Immature natural killer cell (primary cell): ENCODE measurements around the gene MAPKAPK2. TPM values are rescaled to one million over a fixed set of nuclear protein-coding genes. Genes with fewer than 3 reads are reported as not detected.
"Not testable (repeated sequence)": the region's sequence is repeated elsewhere in the genome, so short reads cannot be mapped to it uniquely, and the experiment has no call there.

Source experiments
- DNase-seq, 3 donors: peaks; one replicate each; pipeline ENCODE4 v3.0.0; 2022; ENCODE audit warnings: mixed read lengths in 1 of 3
- H3K27ac Mint-ChIP-seq, 6 donors: one replicate each; pipeline ENCODE4 v1.8.0; 2020; ENCODE audit warnings: mixed read lengths in 6 of 6, mild to moderate bottlenecking in 5 of 6, inconsistent platforms in 4 of 6, moderate library complexity in 3 of 6
- H3K27me3 Mint-ChIP-seq, 3 donors: one replicate each; pipeline ENCODE4 v1.8.0; 2020 to 2021; ENCODE audit warnings: low read depth in 3 of 3, mild to moderate bottlenecking in 3 of 3, mixed read lengths in 3 of 3, moderate library complexity in 3 of 3, inconsistent platforms in 1 of 3
- H3K36me3 Mint-ChIP-seq, 3 donors: one replicate each; pipeline ENCODE4 v1.8.0; 2020; ENCODE audit warnings: mixed read lengths in 3 of 3, inconsistent platforms in 2 of 3, mild to moderate bottlenecking in 2 of 3
- H3K4me1 Mint-ChIP-seq, 2 donors: one replicate each; pipeline ENCODE4 v1.8.0; 2020; ENCODE audit warnings: inconsistent platforms in 2 of 2, mild to moderate bottlenecking in 2 of 2, mixed read lengths in 2 of 2, moderate library complexity in 1 of 2
- H3K4me3 Mint-ChIP-seq, 5 donors: one replicate each; pipeline ENCODE4 v1.8.0; 2020; ENCODE audit warnings: mild to moderate bottlenecking in 5 of 5, mixed read lengths in 5 of 5, inconsistent platforms in 3 of 5, moderate library complexity in 3 of 5
- H3K9me3 Mint-ChIP-seq, 6 donors: one replicate each; pipeline ENCODE4 v1.8.0; 2020; ENCODE audit warnings: mild to moderate bottlenecking in 6 of 6, mixed read lengths in 6 of 6, inconsistent platforms in 4 of 6, moderate library complexity in 3 of 6
- polyA plus RNA-seq, 3 donors: library from polyadenylated mRNA; unstranded; fragments of 300-500 nt; fragmentation: Illumina TruSeq; gene quantifications; one replicate each; pipeline ENCODE4 v1.2.3, GENCODE V29; 2021

The MAPKAPK2 gene
- 1 to 10 TPM; 3.5 to 7.2 (median 4.1) TPM for polyA plus RNA-seq

GRCh38 chr1:206684478-206685333, at the start of gene MAPKAPK2:
Gene MAPKAPK2 (plus strand): TSS chr1:206684905. CDS start chr1:206685230, 325 bp downstream.
- H3K36me3 Mint-ChIP-seq = peaks cover 0 to 3% (median 0%) of the 10 kb centered on the region in 3 donors
- peaks cover 41 to 50% of the 10 kb centered on the region in 2 donors for H3K4me1 Mint-ChIP-seq
- peak within 1 kb of the TSS; percentile 97 to 100 (median 98) for H3K27ac Mint-ChIP-seq
- H3K27me3 Mint-ChIP-seq = peaks cover 8 to 19% (median 12%) of the 10 kb centered on the region in 3 donors
- H3K9me3 Mint-ChIP-seq = no peaks in the 10 kb centered on the region
- DNase-seq = peak; percentile 70 to 81 (median 80)
- peak within 1 kb of the TSS; percentile 90 to 99 (median 95) for H3K4me3 Mint-ChIP-seq

- H3K36me3 Mint-ChIP-seq = no peaks in the 10 kb centered on the region
- peak within 1 kb of the TSS in 5 of 6 donors; percentile 47 to 87 (median 72) for H3K27ac Mint-ChIP-seq
- H3K4me1 Mint-ChIP-seq = peaks cover 15 to 16% of the 10 kb centered on the region in 2 donors
- DNase-seq = peak; percentile 84 to 85 (median 85)
- H3K9me3 Mint-ChIP-seq = no peaks in the 10 kb centered on the region
- H3K27me3 Mint-ChIP-seq = peaks cover 7 to 24% (median 22%) of the 10 kb centered on the region in 3 donors
- peak within 1 kb of the TSS; percentile 85 to 92 (median 89) for H3K4me3 Mint-ChIP-seq
These were observed 49.4 kb upstream of the MAPKAPK2 start, which contains the start of gene DYRK3 for GRCh38 chr1:206635080-206635977. Gene DYRK3 (plus strand): TSS chr1:206635536. CDS start chr1:206635704, 168 bp downstream.

GRCh38 chr1:206635978-206636345, 48.7 kb upstream of the MAPKAPK2 start:
- no peak for DNase-seq
- Mint-ChIP-seq H3K9me3 (no peaks in the 10 kb centered on the region), H3K36me3 (no peaks in the 10 kb centered on the region), H3K4me3 (peak overlapping the region; percentile 51 to 81 (median 75)), H3K27ac (peak overlapping the region in 1 of 6 donors; percentile 78), H3K4me1 (peaks cover 15 to 16% of the 10 kb centered on the region in 2 donors), H3K27me3 (peaks cover 7 to 27% (median 22%) of the 10 kb centered on the region in 3 donors)

GRCh38 chr1:206636671-206637070, 48.0 kb upstream of the MAPKAPK2 start:
- H3K36me3 Mint-ChIP-seq = no peaks in the 10 kb centered on the region
- H3K27me3 Mint-ChIP-seq = peaks cover 7 to 27% (median 22%) of the 10 kb centered on the region in 3 donors
- no peak for DNase-seq
- H3K4me1 Mint-ChIP-seq = peaks cover 15 to 16% of the 10 kb centered on the region in 2 donors
- no peak overlapping the region for H3K4me3 Mint-ChIP-seq
- no peaks in the 10 kb centered on the region for H3K9me3 Mint-ChIP-seq
- no peak overlapping the region for H3K27ac Mint-ChIP-seq

- Mint-ChIP-seq H3K27me3 (peaks cover 8 to 25% (median 18%) of the 10 kb centered on the region in 3 donors), H3K4me3 (no peak overlapping the region), H3K27ac (no peak overlapping the region), H3K9me3 (no peaks in the 10 kb centered on the region), H3K4me1 (peaks cover 15 to 16% of the 10 kb centered on the region in 2 donors), H3K36me3 (no peaks in the 10 kb centered on the region)
- DNase-seq = no peak
These were observed 47.1 kb upstream of the MAPKAPK2 start for GRCh38 chr1:206637605-206638004.

GRCh38 chr1:206642074-206642473, 42.6 kb upstream of the MAPKAPK2 start:
- not testable (repeated sequence) for DNase-seq, H3K4me3 Mint-ChIP-seq, H3K27ac Mint-ChIP-seq, H3K36me3 Mint-ChIP-seq, H3K9me3 Mint-ChIP-seq, H3K27me3 Mint-ChIP-seq, H3K4me1 Mint-ChIP-seq

GRCh38 chr1:206643118-206643698, 41.5 kb upstream of the MAPKAPK2 start:
- no peak overlapping the region for H3K4me3 Mint-ChIP-seq
- H3K27ac Mint-ChIP-seq = no peak overlapping the region
- H3K9me3 Mint-ChIP-seq = no peaks in the 10 kb centered on the region
- no peaks in the 10 kb centered on the region for H3K4me1 Mint-ChIP-seq
- H3K36me3 Mint-ChIP-seq = no peaks in the 10 kb centered on the region
- DNase-seq = no peak
- peaks cover 5 to 11% (median 6%) of the 10 kb centered on the region in 3 donors for H3K27me3 Mint-ChIP-seq

- H3K27ac Mint-ChIP-seq = no peak overlapping the region
- DNase-seq = no peak
- H3K4me1 Mint-ChIP-seq = no peaks in the 10 kb centered on the region
- H3K4me3 Mint-ChIP-seq = no peak overlapping the region
- no peaks in the 10 kb centered on the region for H3K9me3 Mint-ChIP-seq
- no peaks in the 10 kb centered on the region for H3K36me3 Mint-ChIP-seq
- peaks cover 3 to 5% (median 3%) of the 10 kb centered on the region in 3 donors for H3K27me3 Mint-ChIP-seq
These were observed 38.2 kb upstream of the MAPKAPK2 start for GRCh38 chr1:206646504-206646903.

GRCh38 chr1:206647224-206647623, 37.5 kb upstream of the MAPKAPK2 start:
- Mint-ChIP-seq H3K4me1 (no peaks in the 10 kb centered on the region), H3K9me3 (no peaks in the 10 kb centered on the region), H3K27me3 (peaks cover 0 to 5% (median 2%) of the 10 kb centered on the region in 3 donors), H3K4me3 (no peak overlapping the region), H3K36me3 (no peaks in the 10 kb centered on the region), H3K27ac (no peak overlapping the region)
- DNase-seq = no peak

- no peaks in the 10 kb centered on the region for H3K9me3 Mint-ChIP-seq
- H3K27ac Mint-ChIP-seq = no peak overlapping the region
- H3K27me3 Mint-ChIP-seq = peaks cover 0 to 5% (median 2%) of the 10 kb centered on the region in 3 donors
- DNase-seq = no peak
- H3K4me1 Mint-ChIP-seq = no peaks in the 10 kb centered on the region
- no peak overlapping the region for H3K4me3 Mint-ChIP-seq
- no peaks in the 10 kb centered on the region for H3K36me3 Mint-ChIP-seq
These were observed 35.3 kb upstream of the MAPKAPK2 start for GRCh38 chr1:206649261-206649921.

GRCh38 chr1:206651014-206651413, 33.7 kb upstream of the MAPKAPK2 start:
- DNase-seq = no peak
- Mint-ChIP-seq H3K36me3 (no peaks in the 10 kb centered on the region), H3K27ac (no peak overlapping the region), H3K4me3 (no peak overlapping the region), H3K4me1 (no peaks in the 10 kb centered on the region), H3K9me3 (no peaks in the 10 kb centered on the region), H3K27me3 (peaks cover 0 to 5% (median 2%) of the 10 kb centered on the region in 3 donors)

- Mint-ChIP-seq H3K4me3 (no peak overlapping the region), H3K36me3 (no peaks in the 10 kb centered on the region), H3K4me1 (no peaks in the 10 kb centered on the region), H3K27ac (peak overlapping the region in 1 of 6 donors; percentile 3), H3K9me3 (no peaks in the 10 kb centered on the region), H3K27me3 (peaks cover 2 to 5% (median 3%) of the 10 kb centered on the region in 3 donors)
- no peak for DNase-seq
These were observed 32.5 kb upstream of the MAPKAPK2 start for GRCh38 chr1:206651958-206652890.
